GM23338 (cell line): ENCODE results near the gene CASKIN2. TPM values are rescaled to one million over a fixed set of nuclear protein-coding genes. Genes with fewer than 3 reads are reported as not detected.

Experiments
- ATAC-seq: fragments of 200-7000 bp; cut with Tn5 transposase; 3 replicates; pipeline ENCODE4 v1.9.1; 2020
- DNase-seq: peaks from one replicate; pipeline ENCODE4 v3.0.0-alpha.2; 2015; ENCODE audit warnings: low spot score
- H2AFZ ChIP-seq: fragments of 200-600 bp; sonication (generic); 2 replicates; pipeline ENCODE4 v1.8.0; 2016; ENCODE audit warnings: antibody characterized with exemption, mild to moderate bottlenecking, moderate library complexity
- H3F3A ChIP-seq: fragments of 200-600 bp; sonication (generic); replicated peaks from 2 replicates; pipeline ENCODE4 v1.8.0; 2017; ENCODE audit warnings: antibody characterized with exemption, mixed run types, low read depth
- H3K27ac ChIP-seq: fragments of 200-600 bp; sonication (generic); 2 replicates; pipeline ENCODE4 v1.6.1; 2016; ENCODE audit warnings: low read depth
- H3K27me3 ChIP-seq: fragments of 200-600 bp; sonication (generic); 2 replicates; pipeline ENCODE4 v1.8.0; 2016; ENCODE audit warnings: mild to moderate bottlenecking, mixed run types, moderate library complexity; ENCODE audit not compliant: insufficient read depth
- H3K36me3 ChIP-seq: fragments of 200-600 bp; sonication (generic); 2 replicates; pipeline ENCODE4 v1.8.0; 2016; ENCODE audit warnings: mild to moderate bottlenecking; ENCODE audit not compliant: insufficient read depth
- H3K4me1 ChIP-seq: fragments of 200-600 bp; sonication (generic); 2 replicates; pipeline ENCODE4 v1.8.0; 2016; ENCODE audit warnings: mild to moderate bottlenecking, moderate library complexity; ENCODE audit not compliant: insufficient read depth
- H3K4me2 ChIP-seq: fragments of 200-600 bp; sonication (generic); 2 replicates; pipeline ENCODE4 v1.7.1; 2017; ENCODE audit warnings: mixed run types
- H3K4me3 ChIP-seq: fragments of 200-600 bp; sonication (generic); 2 replicates; pipeline ENCODE4 v1.6.1; 2016; ENCODE audit warnings: mixed run types
- H3K79me2 ChIP-seq: fragments of 200-600 bp; sonication (generic); replicated peaks from 2 replicates; pipeline ENCODE4 v1.8.0; 2017; ENCODE audit warnings: mild to moderate bottlenecking; ENCODE audit not compliant: insufficient read depth
- H3K9me2 ChIP-seq: fragments of 200-600 bp; sonication (generic); 2 replicates; pipeline ENCODE4 v1.8.0; 2017; ENCODE audit not compliant: insufficient read depth
- H4K20me1 ChIP-seq: fragments of 200-600 bp; sonication (generic); replicated peaks from 2 replicates; pipeline ENCODE4 v1.8.0; 2017; ENCODE audit warnings: mild to moderate bottlenecking; ENCODE audit not compliant: insufficient read depth
- H3K27ac Mint-ChIP-seq: 2 replicates; pipeline ENCODE4 v1.8.0; 2020; ENCODE audit warnings: inconsistent platforms, mild to moderate bottlenecking, moderate library complexity, mixed read lengths
- H3K27me3 Mint-ChIP-seq: 3 replicates; pipeline ENCODE4 v1.8.0; 2022; ENCODE audit warnings: low read depth, mild to moderate bottlenecking, moderate library complexity, mixed read lengths, inconsistent platforms; ENCODE audit not compliant: insufficient read depth, poor library complexity
- H3K36me3 Mint-ChIP-seq: 3 replicates; pipeline ENCODE4 v1.8.0; 2021; ENCODE audit warnings: low read depth, mild to moderate bottlenecking, inconsistent platforms, moderate library complexity, mixed read lengths
- H3K4me1 Mint-ChIP-seq: 3 replicates; pipeline ENCODE4 v1.8.0; 2020; ENCODE audit warnings: mild to moderate bottlenecking, inconsistent platforms, mixed read lengths
- H3K4me3 Mint-ChIP-seq: 3 replicates; pipeline ENCODE4 v1.8.0; 2021; ENCODE audit warnings: moderate library complexity, mild to moderate bottlenecking, inconsistent platforms, mixed read lengths
- H3K9me3 Mint-ChIP-seq: 3 replicates; pipeline ENCODE4 v1.8.0; 2020; ENCODE audit warnings: moderate library complexity, mild to moderate bottlenecking, inconsistent platforms, mixed read lengths
- CREB1 ChIP-seq: fragments of 250-450 bp; sonication (Bioruptor Pico); IDR thresholded peaks from 2 replicates; pipeline ENCODE4 v1.5.0; 2020; ENCODE audit warnings: low read depth, mild to moderate bottlenecking, moderate library complexity
- CTCF ChIP-seq, 2 experiments: fragments of 200-600 bp in 1 of 2; sonication (generic) in 1 of 2; conservative IDR thresholded peaks; 2 replicates each; pipeline versions ENCODE4 v1.5.1 to v1.6.1; 2016 to 2017; ENCODE audit warnings: antibody characterized with exemption in 2 of 2, low read depth in 2 of 2, mild to moderate bottlenecking in 2 of 2, moderate library complexity in 1 of 2
- EZH2 ChIP-seq: fragments of 200-600 bp; sonication (generic); IDR thresholded peaks from one replicate; pipeline ENCODE4 v1.8.0; 2017; ENCODE audit warnings: antibody characterized with exemption, mild to moderate bottlenecking, low read depth; ENCODE audit not compliant: unreplicated experiment
- EZH2phosphoT487 ChIP-seq: fragments of 200-600 bp; sonication (generic); IDR thresholded peaks from one replicate; pipeline ENCODE4 v1.8.1; 2018; ENCODE audit warnings: antibody characterized with exemption; ENCODE audit not compliant: unreplicated experiment
- JUNB ChIP-seq: IDR thresholded peaks from one replicate; pipeline ENCODE4 v1.6.1; 2016; ENCODE audit warnings: antibody characterized with exemption; ENCODE audit not compliant: unreplicated experiment
- NANOG ChIP-seq: IDR thresholded peaks from 2 replicates; pipeline ENCODE4 v1.6.1; 2016; ENCODE audit warnings: antibody characterized with exemption, borderline replicate concordance
- POLR2AphosphoS5 ChIP-seq: IDR thresholded peaks from 2 replicates; pipeline ENCODE4 v1.6.1; 2016; ENCODE audit warnings: antibody characterized with exemption, low read depth
- STAT1 ChIP-seq: IDR thresholded peaks from one replicate; pipeline ENCODE4 v1.6.1; 2016; ENCODE audit warnings: antibody characterized with exemption; ENCODE audit not compliant: unreplicated experiment
- ZNF114 ChIP-seq: fragments of 250-450 bp; sonication (Bioruptor Pico); IDR thresholded peaks from 2 replicates; pipeline ENCODE4 v1.5.0; 2020; ENCODE audit warnings: mild to moderate bottlenecking, moderate library complexity
- ZNF331 ChIP-seq: fragments of 250-450 bp; sonication (Bioruptor Pico); IDR thresholded peaks from 2 replicates; pipeline ENCODE4 v1.5.0; 2020; ENCODE audit warnings: low read depth, mild to moderate bottlenecking, moderate library complexity
- polyA plus RNA-seq: library from polyadenylated mRNA; unstranded; fragments of >200 nt; fragmentation: Nextera tagmentation; extraction: Ambion mirVana; gene quantifications from 2 replicates; pipeline ENCODE4 v1.2.1, GENCODE V29; 2016
- total RNA-seq: library from RNA; depleted of rRNA; stranded (reverse); fragments of >200 nt; shearing (Covaris generic); gene quantifications from 2 replicates; pipeline ENCODE4 v1.2.3, GENCODE V29; 2014

The CASKIN2 gene
- total and polyA plus RNA-seq, 2 experiments from 2014 or later: 4.9 to 21.5 TPM

DNA sequence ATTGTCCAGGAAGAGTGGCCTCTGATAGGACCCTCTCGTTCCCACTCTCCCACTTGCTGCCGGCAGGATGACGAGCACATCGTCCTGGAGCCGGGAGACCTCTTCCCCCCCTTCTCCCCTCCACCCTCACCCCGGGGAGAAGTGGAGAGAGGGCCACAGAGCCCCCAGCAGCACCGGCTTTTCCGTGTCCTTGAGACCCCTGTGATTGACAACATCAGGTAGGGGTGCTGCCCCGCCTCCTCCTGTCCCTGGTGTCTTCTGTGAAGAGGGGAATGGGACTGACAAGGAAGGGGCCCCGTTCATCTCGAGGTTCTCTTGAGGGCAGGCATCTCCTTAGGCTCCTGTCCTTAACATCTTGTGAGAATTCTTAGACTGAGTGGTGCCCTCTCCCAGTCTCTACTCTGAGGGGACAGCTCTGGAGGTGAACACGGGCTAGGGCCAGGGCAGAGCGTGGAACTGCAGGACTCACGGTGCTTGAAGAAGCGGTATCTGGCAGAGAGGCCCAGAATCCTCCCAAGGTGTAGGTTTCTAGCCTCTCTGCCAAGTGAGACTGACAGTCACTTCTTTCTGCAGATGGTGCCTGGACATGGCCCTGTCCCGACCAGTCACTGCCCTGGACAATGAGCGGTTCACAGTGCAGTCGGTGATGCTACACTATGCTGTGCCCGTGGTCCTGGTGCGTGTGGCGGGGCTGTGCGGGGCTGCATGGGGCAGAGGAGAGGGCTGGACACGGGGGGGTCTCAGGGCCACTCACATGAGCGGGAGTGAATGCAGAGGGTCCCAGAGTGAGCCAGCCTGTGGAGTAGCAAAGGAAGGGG, 26.4 kb downstream of the CASKIN2 start:
- DNase-seq (no peak), ATAC-seq (no peak)
- H3K27me3 Mint-ChIP-seq: peaks cover 8% of the 10 kb centered on the region
- H3K9me3 Mint-ChIP-seq: no peaks in the 10 kb centered on the region
- Histone ChIP-seq H3K36me3 (no peaks in the 10 kb centered on the region), H3K79me2 (no peaks in the 10 kb centered on the region), H4K20me1 (no peaks in the 10 kb centered on the region), H3K27me3 (no peaks in the 10 kb centered on the region), H3F3A (no peaks in the 10 kb centered on the region), H3K9me2 (no peaks in the 10 kb centered on the region), H3K4me3 (no peak overlapping the region), H3K4me1 (no peaks in the 10 kb centered on the region), H3K4me2 (no peak overlapping the region), H2AFZ (no peak overlapping the region), H3K27ac (no peak overlapping the region)
- H3K4me1 Mint-ChIP-seq: peaks cover 9% of the 10 kb centered on the region
- TF ChIP-seq POLR2AphosphoS5 (no peak), STAT1 (no peak)
- H3K4me3 Mint-ChIP-seq: no peak overlapping the region
- no peaks in the 10 kb centered on the region; the same call in 2 of the 3 replicates for H3K36me3 Mint-ChIP-seq
- no peak overlapping the region for H3K27ac Mint-ChIP-seq

DNA sequence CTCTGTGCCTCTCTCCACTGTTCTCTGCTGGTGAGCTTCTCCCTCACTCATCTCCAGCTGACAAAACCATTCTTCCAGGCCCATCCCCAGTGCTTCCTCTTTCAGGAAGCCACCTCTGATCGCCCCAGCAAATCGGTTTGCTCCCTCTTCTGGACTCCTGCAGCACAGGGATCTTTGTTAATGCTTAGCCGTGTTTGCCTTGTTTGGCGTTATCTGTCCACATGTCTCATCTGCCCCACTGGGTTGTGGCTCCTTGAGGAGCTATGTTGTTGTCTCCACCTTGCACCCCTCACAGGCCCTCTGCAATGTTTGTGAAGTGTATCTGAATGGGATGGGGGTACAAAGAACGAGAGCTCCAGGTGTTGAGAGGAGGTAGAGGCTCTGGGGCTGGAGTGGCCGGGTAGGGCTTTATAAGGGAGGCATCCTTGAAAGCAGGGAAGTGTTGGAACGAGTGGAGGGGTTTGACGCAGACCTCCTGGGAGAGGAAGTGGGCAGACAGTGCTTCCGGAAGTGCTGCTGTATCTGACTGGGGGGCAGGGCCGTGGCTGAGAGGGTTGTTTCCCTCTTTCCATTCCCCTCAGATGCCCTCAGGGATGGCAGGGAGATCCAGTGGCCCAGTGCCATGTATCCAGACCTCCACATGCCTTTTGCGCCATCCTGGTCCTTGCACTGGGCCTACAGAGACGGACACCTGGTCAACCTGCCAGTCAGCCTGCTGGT, 27.8 kb downstream of the CASKIN2 start:
- Mint-ChIP-seq H3K4me1 (peaks cover 9% of the 10 kb centered on the region), H3K36me3 (no peaks in the 10 kb centered on the region; the same call in 2 of the 3 replicates), H3K27me3 (peaks cover 7% of the 10 kb centered on the region), H3K4me3 (no peak overlapping the region; the same call in 2 of the 3 replicates), H3K9me3 (no peaks in the 10 kb centered on the region), H3K27ac (no peak overlapping the region)
- no peaks in the 10 kb centered on the region for H3K36me3 ChIP-seq
- no peak overlapping the region for H3K4me2 ChIP-seq
- no peaks in the 10 kb centered on the region for H3K79me2 ChIP-seq
- ATAC-seq: peak; percentile 16; the same call in 1 of the 3 replicates
- H3K27me3 ChIP-seq: no peaks in the 10 kb centered on the region
- no peaks in the 10 kb centered on the region for H3K4me1 ChIP-seq
- H3K9me2 ChIP-seq: no peaks in the 10 kb centered on the region
- DNase-seq: no peak
- TF ChIP-seq POLR2AphosphoS5 (no peak), CTCF (conservative IDR thresholded peaks at IDR 0.05; ENCODE audit: low read depth in 2 of 2) (peak in 1 of 2 experiments; percentile 31; a peak in 1 of 4 replicates)
- no peak overlapping the region for H3K27ac ChIP-seq
- no peak overlapping the region for H3K4me3 ChIP-seq
- no peaks in the 10 kb centered on the region for H4K20me1 ChIP-seq
- no peak overlapping the region for H2AFZ ChIP-seq
- H3F3A ChIP-seq: no peaks in the 10 kb centered on the region

DNA sequence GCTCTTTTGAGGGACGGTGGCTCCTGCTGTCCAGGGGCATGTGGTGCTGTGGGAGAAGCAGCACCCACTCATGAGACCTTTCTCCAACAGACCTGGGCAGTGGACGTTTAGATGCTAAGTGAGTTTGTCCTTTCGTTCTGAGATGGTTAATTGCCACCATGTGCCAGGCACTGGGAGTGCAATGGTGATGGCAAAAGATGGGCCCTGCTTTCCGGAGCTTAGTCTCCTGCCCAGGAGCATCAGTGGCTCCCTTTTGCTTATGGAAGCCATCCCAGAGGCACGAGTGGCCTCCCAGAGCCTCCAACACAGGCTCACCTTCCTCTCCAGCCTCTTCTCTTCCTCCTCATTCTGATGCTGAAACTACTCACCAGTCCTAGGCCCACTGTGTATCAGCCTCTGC, 28.4 kb downstream of the CASKIN2 start:
- Histone ChIP-seq H3K79me2 (no peaks in the 10 kb centered on the region), H3K4me2 (no peak overlapping the region), H3K4me1 (no peaks in the 10 kb centered on the region), H3K36me3 (no peaks in the 10 kb centered on the region), H3K27ac (no peak overlapping the region), H3K4me3 (no peak overlapping the region), H3K27me3 (no peaks in the 10 kb centered on the region), H3K9me2 (no peaks in the 10 kb centered on the region), H2AFZ (no peak overlapping the region), H3F3A (no peaks in the 10 kb centered on the region), H4K20me1 (no peaks in the 10 kb centered on the region)
- DNase-seq (no peak), ATAC-seq (no peak)
- H3K4me3 Mint-ChIP-seq: no peak overlapping the region; the same call in 2 of the 3 replicates
- peaks cover 9% of the 10 kb centered on the region for H3K4me1 Mint-ChIP-seq
- no peak overlapping the region for H3K27ac Mint-ChIP-seq
- H3K36me3 Mint-ChIP-seq: no peaks in the 10 kb centered on the region; the same call in 2 of the 3 replicates
- peaks cover 7% of the 10 kb centered on the region for H3K27me3 Mint-ChIP-seq
- H3K9me3 Mint-ChIP-seq: no peaks in the 10 kb centered on the region
- TF ChIP-seq CREB1 (no peak), EZH2 (no peak), ZNF331 (CRISPR knock-in tag) (no peak), EZH2phosphoT487 (no peak), CTCF (conservative IDR thresholded peaks at IDR 0.05; ENCODE audit: low read depth in 2 of 2) (no peak), ZNF114 (CRISPR knock-in tag) (no peak), POLR2AphosphoS5 (no peak), STAT1 (no peak), JUNB (no peak), NANOG (no peak)
